PC-9 (cell line): Measurements from ENCODE around the gene MECP2. TPM values are rescaled to one million over a fixed set of nuclear protein-coding genes. Genes with fewer than 3 reads are reported as not detected.

Experiments
- BruUV-seq: library from RNA; stranded (reverse); fragments of 400-500 nt; replicated peaks from 2 replicates; lab custom pipeline; 2021; lab: Mats Ljungman, UMichigan
- CTCF ChIA-PET: fragments of 300-600 bp; sonication (Branson Sonifier 250); formaldehyde crosslinking; loops from one replicate; lab custom pipeline; 2022; ENCODE audit warnings: antibody characterized with exemption; lab: Charles Lee
- POLR2A ChIA-PET: fragments of 300-600 bp; sonication (Branson Sonifier 250); formaldehyde crosslinking; loops from one replicate; lab custom pipeline; 2022; ENCODE audit warnings: antibody characterized with exemption; ENCODE audit not compliant: unreplicated experiment; lab: Charles Lee
- DNase-seq, 2 experiments: peaks; one replicate each; pipeline versions ENCODE4 v3.0.0 to v3.0.0-alpha.2; 2015 to 2022; ENCODE audit warnings: mixed read lengths in 1 of 2
- H2AFZ ChIP-seq: fragments of 200-600 bp; sonication (generic); 2 replicates; pipeline ENCODE4 v1.8.1; 2017; ENCODE audit warnings: antibody characterized with exemption
- H3F3A ChIP-seq: fragments of 200-600 bp; sonication (generic); 2 replicates; pipeline ENCODE4 v1.8.1; 2017; ENCODE audit warnings: antibody characterized with exemption, mild to moderate bottlenecking, low read depth; ENCODE audit not compliant: insufficient read depth
- H3K27ac ChIP-seq: fragments of 200-600 bp; sonication (generic); 2 replicates; pipeline ENCODE4 v1.6.1; 2016; ENCODE audit warnings: mixed run types
- H3K27me3 ChIP-seq: fragments of 200-600 bp; sonication (generic); 2 replicates; pipeline ENCODE4 v1.6.1; 2016; ENCODE audit warnings: low read depth, mixed run types; ENCODE audit not compliant: insufficient read depth
- H3K36me3 ChIP-seq: fragments of 200-600 bp; sonication (generic); 2 replicates; pipeline ENCODE4 v1.6.1; 2016; ENCODE audit warnings: low read depth, mixed run types
- H3K4me1 ChIP-seq: fragments of 200-600 bp; sonication (generic); replicated peaks from 2 replicates; pipeline ENCODE4 v1.6.1; 2016; ENCODE audit warnings: mixed run types; ENCODE audit not compliant: insufficient read depth
- H3K4me2 ChIP-seq: fragments of 200-600 bp; sonication (generic); 2 replicates; pipeline ENCODE4 v1.6.1; 2017; ENCODE audit warnings: mixed run types
- H3K4me3 ChIP-seq: fragments of 200-600 bp; sonication (generic); 2 replicates; pipeline ENCODE4 v1.6.1; 2016; ENCODE audit warnings: mixed run types
- H3K79me2 ChIP-seq: fragments of 200-600 bp; sonication (generic); 2 replicates; pipeline ENCODE4 v1.6.1; 2017; ENCODE audit warnings: low read depth, mixed run types
- H3K9me2 ChIP-seq: fragments of 200-600 bp; sonication (generic); 2 replicates; pipeline ENCODE4 v1.8.1; 2017; ENCODE audit warnings: mild to moderate bottlenecking; ENCODE audit not compliant: insufficient read depth
- H3K9me3 ChIP-seq: fragments of 200-600 bp; sonication (generic); 2 replicates; pipeline ENCODE4 v1.8.1; 2016; ENCODE audit warnings: low read depth; ENCODE audit not compliant: insufficient read depth
- H4K20me1 ChIP-seq: fragments of 200-600 bp; sonication (generic); 2 replicates; pipeline ENCODE4 v1.8.1; 2017; ENCODE audit not compliant: insufficient read depth
- EZH2 ChIP-seq: fragments of 200-600 bp; sonication (generic); IDR thresholded peaks from 2 replicates; pipeline ENCODE4 v1.8.0; 2017; ENCODE audit warnings: antibody characterized with exemption, low read depth
- intact Hi-C: fragments of 100-400 bp; cut with micrococcal nuclease; formaldehyde crosslinking; loops from one replicate; pipeline ENCODE4 v1.10.0; 2022; ENCODE audit not compliant: unreplicated experiment
- total RNA-seq: library from RNA; stranded (reverse); gene quantifications from 2 replicates; pipeline ENCODE4 v1.2.3, GENCODE V29; 2021
- TF ChIP-seq, protein P1 (sequence below): fragments of 200-600 bp; sonication (generic); conservative IDR thresholded peaks from 2 replicates; pipeline ENCODE4 v1.6.1; 2017; ENCODE audit warnings: mixed run types, antibody characterized with exemption, mild to moderate bottlenecking, moderate library complexity

Gene MECP2
- total RNA-seq, 1 experiment from 2014 or later = 85.6 TPM

DNA sequence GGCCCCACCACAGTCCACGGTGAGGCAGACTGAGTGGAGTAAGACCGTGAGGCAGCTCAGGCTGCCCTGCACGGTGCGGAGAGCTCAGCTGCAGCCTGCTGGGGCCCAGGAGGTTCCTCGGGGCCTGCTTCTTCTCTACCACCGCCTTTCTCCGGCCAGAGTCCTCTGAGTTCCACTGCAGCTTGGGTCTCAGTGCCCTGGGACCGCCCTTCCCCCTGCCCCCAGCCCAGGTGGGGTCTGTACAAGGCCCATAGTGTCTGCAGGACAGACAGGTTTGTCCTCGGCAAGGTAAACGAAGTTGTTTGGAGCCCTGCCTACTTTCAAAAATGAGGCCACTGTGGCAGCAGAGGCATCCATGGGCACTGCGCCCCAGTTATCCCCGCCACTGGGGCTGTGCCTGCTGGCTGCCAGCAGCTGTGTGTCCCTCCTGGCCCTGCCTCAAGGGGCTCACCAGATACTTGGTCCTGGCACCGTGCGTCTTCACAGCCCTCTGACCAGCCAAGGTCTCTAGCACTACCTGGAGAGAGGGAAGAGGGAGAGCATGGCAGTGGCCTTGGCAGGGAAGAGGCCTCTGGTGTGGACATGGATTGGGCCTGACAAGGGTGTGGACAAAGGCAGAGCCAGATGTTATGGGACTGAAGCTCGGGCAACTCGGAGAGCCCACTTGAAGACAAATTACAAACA is 81.8 kb downstream of the MECP2 start:
- no peak for TF ChIP-seq EZH2
- TF ChIP-seq, protein P1, sequence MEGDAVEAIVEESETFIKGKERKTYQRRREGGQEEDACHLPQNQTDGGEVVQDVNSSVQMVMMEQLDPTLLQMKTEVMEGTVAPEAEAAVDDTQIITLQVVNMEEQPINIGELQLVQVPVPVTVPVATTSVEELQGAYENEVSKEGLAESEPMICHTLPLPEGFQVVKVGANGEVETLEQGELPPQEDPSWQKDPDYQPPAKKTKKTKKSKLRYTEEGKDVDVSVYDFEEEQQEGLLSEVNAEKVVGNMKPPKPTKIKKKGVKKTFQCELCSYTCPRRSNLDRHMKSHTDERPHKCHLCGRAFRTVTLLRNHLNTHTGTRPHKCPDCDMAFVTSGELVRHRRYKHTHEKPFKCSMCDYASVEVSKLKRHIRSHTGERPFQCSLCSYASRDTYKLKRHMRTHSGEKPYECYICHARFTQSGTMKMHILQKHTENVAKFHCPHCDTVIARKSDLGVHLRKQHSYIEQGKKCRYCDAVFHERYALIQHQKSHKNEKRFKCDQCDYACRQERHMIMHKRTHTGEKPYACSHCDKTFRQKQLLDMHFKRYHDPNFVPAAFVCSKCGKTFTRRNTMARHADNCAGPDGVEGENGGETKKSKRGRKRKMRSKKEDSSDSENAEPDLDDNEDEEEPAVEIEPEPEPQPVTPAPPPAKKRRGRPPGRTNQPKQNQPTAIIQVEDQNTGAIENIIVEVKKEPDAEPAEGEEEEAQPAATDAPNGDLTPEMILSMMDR = no peak
- no peak for DNase-seq
- Histone ChIP-seq H3K79me2 (peaks cover 29% of the 10 kb centered on the region), H3K4me2 (no peak overlapping the region), H4K20me1 (no peaks in the 10 kb centered on the region), H3K27ac (no peak overlapping the region), H3K36me3 (no peaks in the 10 kb centered on the region), H3K9me2 (no peaks in the 10 kb centered on the region), H3K9me3 (no peaks in the 10 kb centered on the region), H3K27me3 (no peaks in the 10 kb centered on the region), H3F3A (no peaks in the 10 kb centered on the region), H3K4me1 (0 out of 2 replicates have a peak, but pooled peaks cover under 1% of the 10 kb centered on the region), H2AFZ (no peak overlapping the region), H3K4me3 (no peak overlapping the region)
- POLR2A ChIA-PET = no interaction called here
- intact Hi-C loops = no loop called here
- CTCF ChIA-PET = no interaction called here
- no TSS peak for BruUV-seq

DNA sequence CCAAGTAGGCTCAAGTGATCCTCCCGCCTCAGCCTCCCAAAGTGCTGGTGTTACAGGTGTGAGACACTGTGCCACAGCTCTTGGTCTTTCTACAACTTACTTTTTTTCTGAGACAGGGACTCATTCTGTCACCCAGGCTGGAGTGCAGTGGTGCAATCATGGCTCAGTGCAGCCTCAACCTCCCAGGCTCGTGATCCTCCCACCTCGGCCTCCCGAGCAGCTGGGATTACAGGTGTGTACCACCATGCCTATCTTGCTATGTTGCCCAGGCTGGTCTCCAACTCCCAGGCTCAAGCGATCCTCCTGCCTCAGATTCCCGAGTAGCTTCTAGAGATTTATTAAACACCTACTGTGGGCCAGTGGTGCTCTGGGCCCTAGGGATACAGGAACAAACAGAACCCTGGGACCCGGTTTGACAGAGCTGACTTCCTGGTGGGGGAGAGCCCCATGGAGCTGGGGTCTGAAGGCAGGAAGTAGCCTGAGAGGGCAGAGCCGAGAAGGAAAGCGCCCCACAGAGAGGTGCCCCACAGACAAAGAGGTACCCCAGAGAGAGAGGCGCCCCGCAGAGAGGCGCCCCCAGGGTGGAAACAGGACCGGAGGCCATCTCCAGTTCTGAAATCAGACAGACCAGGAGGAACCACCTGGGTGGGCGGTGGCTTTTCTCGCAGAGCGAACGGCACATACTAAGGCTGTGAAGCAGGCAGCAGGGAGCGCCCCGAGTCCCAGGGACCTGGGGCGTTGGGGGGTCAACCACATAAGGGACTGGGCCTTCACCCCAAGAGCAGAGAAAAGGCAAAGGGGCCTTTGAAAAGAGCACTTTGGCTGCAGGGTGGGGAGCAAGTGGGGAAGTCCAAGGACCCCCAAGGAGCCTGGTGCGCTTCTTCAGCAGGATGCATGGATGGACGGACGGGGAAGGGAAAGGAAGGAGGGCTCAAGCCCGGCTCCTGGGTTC is 82.8 kb downstream of the MECP2 start:
- Histone ChIP-seq H3K4me1 (no peaks in the 10 kb centered on the region), H3K9me2 (no peaks in the 10 kb centered on the region), H3K9me3 (no peaks in the 10 kb centered on the region), H4K20me1 (no peaks in the 10 kb centered on the region), H3K36me3 (no peaks in the 10 kb centered on the region), H3F3A (no peaks in the 10 kb centered on the region), H3K27ac (no peak overlapping the region), H3K4me3 (no peak overlapping the region), H2AFZ (no peak overlapping the region), H3K27me3 (no peaks in the 10 kb centered on the region), H3K79me2 (peaks cover 29% of the 10 kb centered on the region), H3K4me2 (no peak overlapping the region)
- intact Hi-C loops = no loop called here
- ChIA-PET POLR2A (no interaction called here), CTCF (interaction anchor here (0.6 to 1.0 kb wide), 2 partner anchors 69 to 78 kb away, joined by 4 to 7 read pairs; no protein-coding TSS in a partner anchor)
- no peak for DNase-seq
- TF ChIP-seq, protein P1 = no peak
- TF ChIP-seq EZH2 = no peak
- BruUV-seq = no TSS peak

DNA sequence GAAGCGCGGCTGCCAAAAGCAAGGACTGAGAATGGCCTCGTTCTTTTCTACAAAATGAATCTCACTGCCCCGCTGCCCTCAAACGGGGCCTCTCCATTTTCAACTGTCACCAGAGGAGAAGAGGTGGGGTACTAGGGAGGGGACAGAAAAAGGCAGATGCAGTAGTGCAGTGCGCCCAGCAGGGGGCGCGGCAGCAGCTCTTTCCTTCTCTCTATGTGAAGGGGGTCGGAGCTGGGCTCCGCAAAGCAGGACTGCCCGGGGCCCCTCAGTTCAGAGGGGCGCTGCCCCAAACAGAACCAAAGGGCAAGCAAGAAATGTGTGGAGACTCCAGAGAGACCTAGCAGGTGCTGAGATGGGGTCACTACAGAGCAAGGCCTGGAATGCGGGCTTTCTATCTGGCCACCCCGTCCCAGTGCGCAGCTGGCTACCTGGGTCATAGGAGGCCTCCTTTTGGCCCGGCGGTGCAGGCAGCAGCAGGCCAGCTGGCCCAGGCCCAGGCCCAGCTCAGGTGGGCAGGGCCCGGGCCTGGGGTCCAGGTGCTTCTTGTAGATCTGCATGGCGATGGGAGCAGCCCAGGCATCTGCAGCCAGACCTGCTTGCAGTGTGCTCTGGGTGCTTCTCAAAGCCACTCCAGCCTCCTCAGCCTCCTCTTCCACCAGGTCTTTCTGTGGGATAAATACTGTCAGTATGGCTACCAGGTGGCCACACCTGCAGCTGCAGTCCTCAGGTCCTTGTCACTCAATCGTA is 83.7 kb downstream of the MECP2 start:
- Histone ChIP-seq H3K79me2 (peaks cover 22% of the 10 kb centered on the region), H3K9me3 (no peaks in the 10 kb centered on the region), H3K27ac (no peak overlapping the region), H3K4me1 (no peaks in the 10 kb centered on the region), H2AFZ (no peak overlapping the region), H3K36me3 (no peaks in the 10 kb centered on the region), H3K9me2 (no peaks in the 10 kb centered on the region), H3K4me3 (no peak overlapping the region), H3K4me2 (no peak overlapping the region), H4K20me1 (no peaks in the 10 kb centered on the region), H3F3A (no peaks in the 10 kb centered on the region), H3K27me3 (no peaks in the 10 kb centered on the region)
- BruUV-seq = no TSS peak
- POLR2A ChIA-PET = interaction anchor here (0.5 to 0.7 kb wide), 2 partner anchors 20 to 351 kb away, joined by 3 to 10 read pairs; no protein-coding TSS in a partner anchor
- peak in 1 of 2 experiments; percentile 50 for DNase-seq
- TF ChIP-seq EZH2 = no peak
- TF ChIP-seq, protein P1 = peak; percentile 93
- intact Hi-C loops = no loop called here
- CTCF ChIA-PET = interaction anchor here (0.6 to 1.1 kb wide), 3 partner anchors 8 to 79 kb away, joined by 4 to 7 read pairs (median 4); no protein-coding TSS in a partner anchor
